Stimulated activated CD4-positive, alpha-beta T cell treated with anti-CD3 and anti-CD28 coated beads, Interleukin-4, amount 100 ng/mL, for 1 hour (primary cell): ENCODE data around the gene CNRIP1.

Source experiments
- DNase-seq: peaks from one replicate; pipeline ENCODE4 v3.0.0-alpha.2; 2020

CNRIP1 gene

GRCh38 chr2:68250196-68250595 lies 69.6 kb downstream of the CNRIP1 start:
- no peak for DNase-seq

- DNase-seq: no peak
Measured at GRCh38 chr2:68248806-68249205, 70.9 kb downstream of the CNRIP1 start.

- no peak for DNase-seq
Measured at GRCh38 chr2:68248361-68248760, 71.4 kb downstream of the CNRIP1 start.

GRCh38 chr2:68246396-68246795 lies 73.4 kb downstream of the CNRIP1 start:
- DNase-seq: no peak

GRCh38 chr2:68245672-68246071 lies 74.1 kb downstream of the CNRIP1 start:
- no peak for DNase-seq

GRCh38 chr2:68245066-68245465 lies 74.7 kb downstream of the CNRIP1 start:
- no peak for DNase-seq

GRCh38 chr2:68244456-68244855 lies 75.3 kb downstream of the CNRIP1 start:
- DNase-seq: no peak
